CMK (cell line): ENCODE measurements around the gene TMEM256.
"Not testable (repeated sequence)": the region's sequence is repeated elsewhere in the genome, so short reads cannot be mapped to it uniquely, and the experiment has no call there.

ENCODE experiments used
- DNase-seq: peaks from one replicate; pipeline ENCODE4 v3.0.0-alpha.2; 2010; ENCODE audit warnings: low read depth

TMEM256 gene

GRCh38 chr17:7383371-7383741 is 20.5 kb downstream of the TMEM256 start:
- DNase-seq, result no peak

GRCh38 chr17:7382901-7383300 is 21.0 kb downstream of the TMEM256 start:
- DNase-seq, result no peak

GRCh38 chr17:7380855-7381683 is 22.8 kb downstream of the TMEM256 start, which contains the start of gene TNK1:
Gene TNK1, plus strand, starts transcription at chr17:7381089. Its CDS starts 1,838 bp downstream, at chr17:7382927.
- DNase-seq, result no peak

DNA sequence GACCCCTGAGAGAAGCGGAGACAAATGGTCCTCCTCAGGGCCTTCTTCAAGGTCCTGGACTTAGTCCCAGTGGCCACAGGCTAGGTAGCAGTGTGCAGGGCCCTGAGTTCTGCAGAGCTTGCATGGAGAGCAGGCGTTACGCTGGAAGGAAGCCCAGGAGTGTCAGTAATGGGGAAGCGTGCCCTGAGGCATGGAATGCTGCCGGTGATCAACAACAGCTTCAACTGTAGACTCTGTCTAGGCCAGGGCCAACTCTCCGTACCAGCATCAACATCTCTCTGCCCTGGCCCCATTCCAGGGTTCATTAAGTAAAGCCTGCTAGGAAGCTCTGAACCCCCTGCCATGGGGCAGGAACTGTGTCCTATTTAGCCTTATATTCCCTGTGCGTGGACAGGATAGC is 23.6 kb downstream of the TMEM256 start:
- no peak for DNase-seq

GRCh38 chr17:7379134-7379533 is 24.8 kb downstream of the TMEM256 start:
- no peak for DNase-seq

GRCh38 chr17:7374353-7374752 is 29.5 kb downstream of the TMEM256 start:
- no peak for DNase-seq

DNA sequence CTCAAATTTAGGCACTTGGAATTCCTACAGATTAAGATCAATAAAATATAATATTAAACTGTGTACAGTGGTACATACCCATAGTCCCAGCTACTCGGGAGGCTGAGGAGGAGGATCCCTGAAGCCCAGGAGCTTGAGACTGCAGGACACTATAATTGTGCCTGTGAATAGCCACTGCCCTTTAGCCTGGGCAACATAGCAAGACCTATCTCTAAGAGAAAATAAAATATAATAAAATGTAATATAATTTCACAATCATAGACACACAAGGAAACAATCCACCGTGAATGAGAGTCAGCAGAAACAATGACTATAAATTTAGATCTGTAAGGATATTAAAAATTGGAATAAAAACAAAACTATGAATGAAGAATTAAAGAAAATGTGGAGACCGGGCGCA is 33.0 kb downstream of the TMEM256 start:
- no peak for DNase-seq

GRCh38 chr17:7369825-7370224 is 34.1 kb downstream of the TMEM256 start:
- no peak for DNase-seq

DNA sequence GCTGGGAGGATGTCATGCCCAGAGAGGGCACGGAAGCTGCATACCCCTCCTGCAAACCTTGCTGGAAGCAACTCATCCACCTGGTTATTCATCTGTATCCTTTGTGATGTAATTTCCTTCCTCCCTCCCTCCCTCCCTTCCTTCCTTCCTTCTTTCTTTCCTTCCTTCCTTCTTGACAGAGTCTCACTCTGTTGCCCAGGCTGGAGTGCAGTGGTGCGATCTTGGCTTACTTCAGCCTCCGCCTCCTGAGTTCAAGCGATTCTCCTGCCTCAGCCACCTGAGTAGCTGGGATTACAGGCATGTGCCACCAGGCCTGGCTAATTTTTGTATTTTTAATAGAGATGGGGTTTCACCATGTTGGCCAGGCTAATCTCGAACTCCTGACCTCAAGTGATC is 35.3 kb downstream of the TMEM256 start:
- DNase-seq, result not testable (repeated sequence)

- no peak for DNase-seq
Observed at GRCh38 chr17:7367918-7368598, 35.8 kb downstream of the TMEM256 start.

- no peak for DNase-seq
Observed at GRCh38 chr17:7367083-7367482, 36.8 kb downstream of the TMEM256 start.

- not testable (repeated sequence) for DNase-seq
Observed at GRCh38 chr17:7365963-7366362, 37.9 kb downstream of the TMEM256 start.

DNA sequence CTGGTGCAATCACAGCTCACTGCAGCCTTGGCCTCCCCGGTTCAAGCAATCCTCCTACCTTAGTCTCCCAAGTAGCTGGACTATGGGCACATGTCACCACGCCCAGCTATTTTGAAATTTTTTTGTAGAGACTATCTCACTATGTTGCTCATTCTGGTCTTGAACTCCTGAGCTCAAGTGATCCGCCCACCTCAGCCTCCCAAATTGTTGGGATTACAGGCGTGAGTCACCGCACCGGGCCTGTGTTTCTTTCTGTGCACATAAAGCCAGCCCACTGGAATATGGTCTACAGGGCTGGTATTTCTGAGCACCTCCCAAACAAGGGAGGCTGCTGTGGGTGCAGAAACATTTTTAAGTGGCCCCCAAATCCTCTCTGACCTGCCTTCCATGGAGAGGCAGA is 40.6 kb downstream of the TMEM256 start:
- DNase-seq, result no peak

DNA sequence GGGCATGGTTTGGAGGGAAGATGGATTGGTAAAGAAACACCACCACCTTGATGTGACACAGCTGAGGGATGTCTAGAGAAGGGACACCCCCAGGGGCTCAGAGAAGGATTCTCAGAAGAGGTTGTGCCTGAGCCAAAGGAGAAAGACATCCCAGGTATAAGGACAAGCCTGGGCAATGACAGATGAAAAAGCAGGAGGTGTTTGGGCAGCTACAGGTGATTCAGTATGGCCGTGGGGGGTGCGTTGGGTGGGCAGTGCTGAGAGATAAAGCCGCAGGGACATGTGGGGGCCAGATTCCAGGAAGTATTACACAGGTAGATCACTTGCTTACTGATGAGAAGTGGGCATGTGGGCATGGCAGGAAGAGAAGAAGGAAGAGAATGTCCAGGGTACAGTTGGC is 42.0 kb downstream of the TMEM256 start:
- no peak for DNase-seq

- DNase-seq, result no peak
Observed at GRCh38 chr17:7357381-7357780, 46.5 kb downstream of the TMEM256 start.

- no peak for DNase-seq
Observed at GRCh38 chr17:7356756-7357155, 47.1 kb downstream of the TMEM256 start.

GRCh38 chr17:7356072-7356549 is 47.8 kb downstream of the TMEM256 start:
- peak; percentile 62 for DNase-seq

DNA sequence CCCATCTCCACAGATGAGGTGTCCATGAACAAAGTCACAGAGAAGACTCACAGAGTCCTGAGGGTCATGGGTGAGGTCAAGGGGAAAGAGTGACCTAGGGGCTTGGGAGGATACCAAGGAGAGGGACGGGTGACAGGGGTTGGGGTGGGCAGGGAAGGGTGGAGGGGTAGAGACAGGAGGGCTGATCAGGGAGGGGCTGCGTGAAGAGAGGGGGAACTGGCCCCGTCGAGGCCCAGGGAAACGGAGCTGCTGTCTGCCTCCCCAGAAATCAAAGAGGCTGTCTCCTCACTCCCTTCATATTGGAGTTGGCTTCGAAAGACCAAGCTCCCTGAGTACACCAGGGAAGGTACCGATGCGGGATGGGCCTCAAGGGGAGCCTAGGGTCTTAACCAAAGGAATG is 48.3 kb downstream of the TMEM256 start:
- DNase-seq, result no peak

- DNase-seq, result no peak
Observed at GRCh38 chr17:7355053-7355452, 48.8 kb downstream of the TMEM256 start, which contains the start of gene TMEM95. Gene TMEM95, plus strand, starts transcription at chr17:7355156. Its CDS starts 49 bp downstream, at chr17:7355205.

GRCh38 chr17:7354262-7354843 is 49.5 kb downstream of the TMEM256 start:
- no peak for DNase-seq
